NT2/D1 (cell line): ENCODE measurements around the gene SIRT3.

Experiments used
- SUZ12 ChIP-seq: IDR thresholded peaks from 2 replicates; pipeline ENCODE4 v1.6.1; 2011; ENCODE audit not compliant: insufficient read length, insufficient read depth; ENCODE audit errors: extremely low read depth
- YY1 ChIP-seq: IDR thresholded peaks from 2 replicates; pipeline ENCODE4 v1.6.1; 2011; ENCODE audit not compliant: insufficient read length, insufficient read depth

DNA sequence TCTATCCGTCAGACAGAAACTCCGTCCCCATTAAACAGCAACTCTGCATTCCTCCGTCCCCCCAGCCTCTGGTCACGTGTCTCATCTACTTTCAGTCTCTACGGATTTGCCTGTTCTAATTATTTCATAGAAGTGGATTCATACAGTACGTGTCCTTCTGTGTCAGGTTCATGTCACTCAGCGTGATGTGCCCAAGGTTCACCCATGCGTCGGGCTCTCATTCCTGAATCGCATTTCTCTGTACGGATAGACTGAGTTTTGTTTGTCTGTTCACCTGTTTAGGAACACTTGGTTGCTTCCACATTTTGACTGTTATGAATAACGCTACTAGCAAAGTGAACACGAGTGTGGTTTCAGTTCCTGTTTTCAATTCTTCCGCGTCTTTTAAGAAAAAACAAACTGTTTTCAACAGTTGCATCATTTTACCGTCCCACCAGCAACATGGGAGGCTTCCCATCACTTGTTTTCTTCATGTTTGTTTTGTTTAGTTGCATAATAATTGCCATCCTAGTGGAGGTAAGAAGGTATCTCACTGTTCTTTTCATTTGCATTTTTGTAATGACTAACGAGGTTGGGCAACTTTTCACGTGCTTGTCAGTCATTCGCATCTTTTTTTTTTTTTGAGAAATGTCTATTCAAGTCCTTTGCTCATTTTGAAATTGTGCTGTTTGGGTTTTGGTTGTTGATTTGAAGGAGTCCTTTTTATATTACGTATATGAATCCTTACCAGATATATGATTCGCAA, 33.2 kb upstream of the SIRT3 start:
- TF ChIP-seq SUZ12 = no peak
- no peak for TF ChIP-seq YY1
